ENCODE measurements around the gene ASCC2.

GRCh38 chr22:29885610-29886009, 47.5 kb upstream of the ASCC2 start:
- no peak for TF ChIP-seq POLR2A (IDR thresholded peaks at IDR 0.05)
- TF ChIP-seq, protein P1, sequence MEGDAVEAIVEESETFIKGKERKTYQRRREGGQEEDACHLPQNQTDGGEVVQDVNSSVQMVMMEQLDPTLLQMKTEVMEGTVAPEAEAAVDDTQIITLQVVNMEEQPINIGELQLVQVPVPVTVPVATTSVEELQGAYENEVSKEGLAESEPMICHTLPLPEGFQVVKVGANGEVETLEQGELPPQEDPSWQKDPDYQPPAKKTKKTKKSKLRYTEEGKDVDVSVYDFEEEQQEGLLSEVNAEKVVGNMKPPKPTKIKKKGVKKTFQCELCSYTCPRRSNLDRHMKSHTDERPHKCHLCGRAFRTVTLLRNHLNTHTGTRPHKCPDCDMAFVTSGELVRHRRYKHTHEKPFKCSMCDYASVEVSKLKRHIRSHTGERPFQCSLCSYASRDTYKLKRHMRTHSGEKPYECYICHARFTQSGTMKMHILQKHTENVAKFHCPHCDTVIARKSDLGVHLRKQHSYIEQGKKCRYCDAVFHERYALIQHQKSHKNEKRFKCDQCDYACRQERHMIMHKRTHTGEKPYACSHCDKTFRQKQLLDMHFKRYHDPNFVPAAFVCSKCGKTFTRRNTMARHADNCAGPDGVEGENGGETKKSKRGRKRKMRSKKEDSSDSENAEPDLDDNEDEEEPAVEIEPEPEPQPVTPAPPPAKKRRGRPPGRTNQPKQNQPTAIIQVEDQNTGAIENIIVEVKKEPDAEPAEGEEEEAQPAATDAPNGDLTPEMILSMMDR (IDR thresholded peaks at IDR 0.05), result no peak

Data from ovary (tissue), 3 donors.